ENCODE measurements around the gene RUNX1.

The RUNX1 gene

DNA sequence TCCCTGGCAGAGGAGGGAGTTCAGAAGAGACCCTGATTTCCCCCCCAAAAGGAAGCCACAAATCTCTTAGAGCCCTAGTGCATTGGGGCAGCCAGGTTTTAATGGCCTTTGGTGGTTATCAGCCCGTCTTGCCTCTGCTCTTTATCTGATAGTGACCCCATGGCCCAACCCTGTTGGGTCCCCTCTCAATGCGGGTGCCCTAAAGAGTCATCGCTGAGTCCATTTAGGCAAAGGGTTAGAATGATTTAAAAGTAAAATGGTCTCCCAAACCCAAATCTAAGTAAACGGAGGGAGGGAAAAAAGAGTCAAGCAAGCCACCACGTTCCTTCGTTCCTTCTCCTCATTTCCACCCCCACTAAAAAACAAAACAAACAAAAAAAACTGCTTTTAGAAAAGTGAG is 164.0 kb downstream of the RUNX1 start:
- H3K4me1 ChIP-seq (ENCODE audit: insufficient read depth, poor library complexity, severe bottlenecking), result peaks cover 25% of the 10 kb centered on the region
- H3K27me3 ChIP-seq (ENCODE audit: insufficient read depth, poor library complexity, severe bottlenecking), result no peaks in the 10 kb centered on the region
- peak overlapping the region; percentile 99 for H3K27ac ChIP-seq (ENCODE audit: poor library complexity, severe bottlenecking)
- H3K4me3 ChIP-seq (ENCODE audit: severe bottlenecking), result peak overlapping the region; percentile 84
- TF ChIP-seq, protein P1, sequence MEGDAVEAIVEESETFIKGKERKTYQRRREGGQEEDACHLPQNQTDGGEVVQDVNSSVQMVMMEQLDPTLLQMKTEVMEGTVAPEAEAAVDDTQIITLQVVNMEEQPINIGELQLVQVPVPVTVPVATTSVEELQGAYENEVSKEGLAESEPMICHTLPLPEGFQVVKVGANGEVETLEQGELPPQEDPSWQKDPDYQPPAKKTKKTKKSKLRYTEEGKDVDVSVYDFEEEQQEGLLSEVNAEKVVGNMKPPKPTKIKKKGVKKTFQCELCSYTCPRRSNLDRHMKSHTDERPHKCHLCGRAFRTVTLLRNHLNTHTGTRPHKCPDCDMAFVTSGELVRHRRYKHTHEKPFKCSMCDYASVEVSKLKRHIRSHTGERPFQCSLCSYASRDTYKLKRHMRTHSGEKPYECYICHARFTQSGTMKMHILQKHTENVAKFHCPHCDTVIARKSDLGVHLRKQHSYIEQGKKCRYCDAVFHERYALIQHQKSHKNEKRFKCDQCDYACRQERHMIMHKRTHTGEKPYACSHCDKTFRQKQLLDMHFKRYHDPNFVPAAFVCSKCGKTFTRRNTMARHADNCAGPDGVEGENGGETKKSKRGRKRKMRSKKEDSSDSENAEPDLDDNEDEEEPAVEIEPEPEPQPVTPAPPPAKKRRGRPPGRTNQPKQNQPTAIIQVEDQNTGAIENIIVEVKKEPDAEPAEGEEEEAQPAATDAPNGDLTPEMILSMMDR (IDR thresholded peaks at IDR 0.05; ENCODE audit: poor library complexity, severe bottlenecking), result no peak
- ATAC-seq (ENCODE audit: low read depth) (no peak), DNase-seq (ENCODE audit: low spot score) (no peak)
- H3K9me3 ChIP-seq (ENCODE audit: severe bottlenecking), result no peaks in the 10 kb centered on the region
- H3K36me3 ChIP-seq (ENCODE audit: low read depth), result peaks cover 65% of the 10 kb centered on the region

DNA sequence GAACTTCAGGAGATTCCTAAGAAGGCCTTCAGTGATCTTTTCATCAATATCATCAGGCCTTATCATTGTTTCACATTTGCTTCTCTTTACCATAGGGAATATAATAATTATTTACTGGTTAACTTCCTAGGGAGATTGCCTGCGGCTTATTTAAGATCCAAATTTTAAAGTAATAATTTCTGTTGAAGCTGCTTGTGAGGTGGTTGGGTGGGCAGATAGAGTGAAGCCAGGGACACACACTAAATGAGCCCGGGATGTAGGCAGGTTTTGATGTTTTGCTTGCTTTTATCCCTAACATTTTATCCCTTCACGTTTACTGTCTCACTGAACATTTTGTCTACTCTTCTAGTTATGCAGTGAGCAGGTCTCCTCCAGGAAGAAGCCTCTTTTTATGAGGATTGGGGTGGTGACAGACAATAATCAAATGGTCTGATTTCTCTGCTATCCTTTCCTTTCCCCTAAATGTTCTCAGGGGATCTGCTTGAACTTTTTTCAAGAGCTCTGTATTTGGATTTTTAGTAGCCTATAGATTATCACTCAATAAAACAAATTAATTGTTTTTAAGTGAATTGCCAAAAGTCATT is 164.7 kb downstream of the RUNX1 start:
- Histone ChIP-seq H3K4me1 (ENCODE audit: insufficient read depth, poor library complexity, severe bottlenecking) (peaks cover 31% of the 10 kb centered on the region), H3K9me3 (ENCODE audit: severe bottlenecking) (no peaks in the 10 kb centered on the region), H3K36me3 (ENCODE audit: low read depth) (peaks cover 72% of the 10 kb centered on the region), H3K4me3 (ENCODE audit: severe bottlenecking) (peak overlapping the region; percentile 84), H3K27me3 (ENCODE audit: insufficient read depth, poor library complexity, severe bottlenecking) (no peaks in the 10 kb centered on the region), H3K27ac (ENCODE audit: poor library complexity, severe bottlenecking) (peak overlapping the region; percentile 99)
- ATAC-seq (ENCODE audit: low read depth) (no peak), DNase-seq (ENCODE audit: low spot score) (no peak)
- TF ChIP-seq, protein P1 (IDR thresholded peaks at IDR 0.05; ENCODE audit: poor library complexity, severe bottlenecking), result no peak

DNA sequence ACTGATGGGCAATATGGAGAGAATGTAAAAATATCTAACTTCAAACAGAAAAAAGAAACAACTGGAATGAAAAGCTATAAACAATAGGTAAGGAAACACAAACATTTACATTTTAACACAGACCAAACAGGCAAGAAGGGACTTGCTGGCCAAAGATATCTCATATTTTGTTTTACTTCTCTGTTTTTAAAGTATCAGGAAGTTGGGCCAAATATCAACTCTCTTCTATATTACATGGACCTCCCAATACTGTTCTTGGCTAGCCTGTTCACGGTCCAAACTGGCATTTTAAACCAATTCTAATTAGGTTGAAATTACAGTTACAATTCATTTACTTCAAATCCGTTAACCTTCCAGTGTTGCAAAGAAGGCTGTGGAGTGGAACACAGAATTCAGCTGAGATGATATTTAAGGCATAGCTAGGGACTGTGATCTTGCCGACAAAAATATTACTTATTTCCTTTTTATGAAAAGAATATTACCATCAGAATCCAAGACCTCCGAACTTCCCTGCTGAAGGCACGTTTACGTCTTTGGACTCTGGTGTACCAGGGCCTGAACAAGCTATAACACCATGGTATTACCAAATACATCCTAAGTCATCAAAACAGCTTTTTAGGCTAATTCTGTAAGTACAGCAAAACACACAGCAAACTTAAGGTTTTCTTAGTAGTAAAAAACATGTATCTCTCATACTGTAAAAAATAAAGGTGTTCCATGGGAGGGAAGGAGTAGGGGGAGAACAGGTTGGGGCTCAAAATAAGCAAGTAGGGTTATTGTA is 165.4 kb downstream of the RUNX1 start:
- TF ChIP-seq, protein P1 (IDR thresholded peaks at IDR 0.05; ENCODE audit: poor library complexity, severe bottlenecking), result no peak
- ATAC-seq (ENCODE audit: low read depth) (no peak), DNase-seq (ENCODE audit: low spot score) (no peak)
- H3K4me3 ChIP-seq (ENCODE audit: severe bottlenecking), result peak overlapping the region; percentile 84
- H3K27me3 ChIP-seq (ENCODE audit: insufficient read depth, poor library complexity, severe bottlenecking), result no peaks in the 10 kb centered on the region
- peaks cover 80% of the 10 kb centered on the region for H3K36me3 ChIP-seq (ENCODE audit: low read depth)
- H3K4me1 ChIP-seq (ENCODE audit: insufficient read depth, poor library complexity, severe bottlenecking), result peaks cover 39% of the 10 kb centered on the region
- H3K9me3 ChIP-seq (ENCODE audit: severe bottlenecking), result no peaks in the 10 kb centered on the region
- peak overlapping the region; percentile 99 for H3K27ac ChIP-seq (ENCODE audit: poor library complexity, severe bottlenecking)

DNA sequence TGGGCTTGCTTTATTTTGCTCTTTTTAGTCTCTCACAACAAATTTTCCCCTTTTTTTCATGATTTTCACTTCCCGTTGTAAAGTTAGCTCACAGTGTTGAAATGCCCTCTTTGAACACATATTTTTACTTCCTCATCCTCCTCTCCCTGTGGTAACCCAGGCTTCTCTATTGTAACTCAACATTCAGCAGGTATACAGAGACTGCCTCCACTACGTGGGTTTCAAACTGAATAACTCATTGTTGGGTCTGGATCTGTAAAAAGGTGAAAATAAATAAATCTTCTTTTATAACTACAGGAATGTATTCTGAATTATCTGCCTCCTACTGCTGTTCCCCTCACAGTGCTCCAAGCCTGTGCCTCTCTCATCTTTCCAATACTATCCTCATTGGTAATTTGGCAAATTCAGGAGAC is 166.4 kb downstream of the RUNX1 start:
- Histone ChIP-seq H3K27ac (ENCODE audit: poor library complexity, severe bottlenecking) (peak overlapping the region; percentile 99), H3K9me3 (ENCODE audit: severe bottlenecking) (no peaks in the 10 kb centered on the region), H3K4me3 (ENCODE audit: severe bottlenecking) (peak overlapping the region; percentile 84), H3K27me3 (ENCODE audit: insufficient read depth, poor library complexity, severe bottlenecking) (no peaks in the 10 kb centered on the region), H3K4me1 (ENCODE audit: insufficient read depth, poor library complexity, severe bottlenecking) (peaks cover 49% of the 10 kb centered on the region), H3K36me3 (ENCODE audit: low read depth) (peaks cover 88% of the 10 kb centered on the region)
- ATAC-seq (ENCODE audit: low read depth) (no peak), DNase-seq (ENCODE audit: low spot score) (no peak)
- TF ChIP-seq, protein P1 (IDR thresholded peaks at IDR 0.05; ENCODE audit: poor library complexity, severe bottlenecking), result no peak

Data from RWPE2 (cell line).